H1 (cell line): ENCODE results near the gene INAVA. TPM values are rescaled to one million over a fixed set of nuclear protein-coding genes. Genes with fewer than 3 reads are reported as not detected.

Source experiments
- CTCF ChIA-PET: fragments of 300-600 bp; sonication (Branson Sonifier 250); formaldehyde crosslinking; loops from one replicate; lab custom pipeline; 2021; ENCODE audit not compliant: partially characterized antibody; lab: Charles Lee
- POLR2A ChIA-PET: fragments of 300-600 bp; sonication (Branson Sonifier 250); formaldehyde crosslinking; loops from one replicate; lab custom pipeline; 2021; ENCODE audit warnings: inconsistent platforms; ENCODE audit not compliant: partially characterized antibody; lab: Charles Lee
- DNase-seq, 2 experiments: peaks; one replicate each; pipeline versions ENCODE4 v3.0.0 to v3.0.0-alpha.2; 2010 to 2022; ENCODE audit warnings: low spot score in 2 of 2, low read depth in 1 of 2, mixed read lengths in 1 of 2
- FAIRE-seq: peaks from 2 replicates; lab custom pipeline; 2011; peaks lifted over from hg19 to GRCh38; lab: Jason Lieb, UNC
- H2AFZ ChIP-seq: 2 replicates; pipeline ENCODE4 v1.8.1; 2012; ENCODE audit warnings: low read length, inconsistent platforms
- H2AK5ac ChIP-seq: 2 replicates; pipeline ENCODE4 v1.6.1; 2013; ENCODE audit warnings: low read depth, low read length
- H2BK120ac ChIP-seq: replicated peaks from 2 replicates; pipeline ENCODE3; 2013; ENCODE audit warnings: low read depth, low read length, inconsistent platforms
- H2BK12ac ChIP-seq: 2 replicates; pipeline ENCODE4 v1.6.1; 2013; ENCODE audit warnings: low read depth, low read length
- H2BK15ac ChIP-seq: 2 replicates; pipeline ENCODE4 v1.6.1; 2013; ENCODE audit warnings: low read length
- H2BK20ac ChIP-seq: 2 replicates; pipeline ENCODE4 v1.6.1; 2013; ENCODE audit warnings: low read length
- H2BK5ac ChIP-seq: 2 replicates; pipeline ENCODE4 v1.6.1; 2013; ENCODE audit warnings: low read depth, low read length
- H3K14ac ChIP-seq: 2 replicates; pipeline ENCODE4 v1.6.1; 2013; ENCODE audit warnings: inconsistent platforms; ENCODE audit not compliant: insufficient read length
- H3K18ac ChIP-seq: 2 replicates; pipeline ENCODE4 v1.6.1; 2013; ENCODE audit warnings: low read length; ENCODE audit errors: extremely low read depth
- H3K23ac ChIP-seq: 2 replicates; pipeline ENCODE4 v1.6.1; 2013; ENCODE audit warnings: inconsistent platforms; ENCODE audit not compliant: insufficient read length
- H3K23me2 ChIP-seq: 2 replicates; pipeline ENCODE4 v1.6.1; 2013; ENCODE audit warnings: low read depth, low read length
- H3K27ac ChIP-seq: 2 replicates; pipeline ENCODE4 v1.6.1; 2011; ENCODE audit warnings: low read depth, low read length, inconsistent platforms
- H3K27me3 ChIP-seq, 4 experiments: replicated peaks in 1 of 4; 1 replicate in 1 of 4; 2 replicates in 3 of 4; pipeline versions ENCODE4 v1.6.1 to v1.8.1; 2011 to 2013; ENCODE audit warnings: low read length in 3 of 4, mild to moderate bottlenecking in 3 of 4, inconsistent platforms in 2 of 4, mixed read lengths in 2 of 4, moderate library complexity in 1 of 4; ENCODE audit not compliant: control insufficient read depth in 3 of 4, insufficient read depth in 3 of 4; ENCODE audit errors: extremely low read depth in 1 of 4
- H3K36me3 ChIP-seq, 4 experiments: 2 replicates each; pipeline versions ENCODE4 v1.6.1 to v1.8.1; 2011 to 2013; ENCODE audit warnings: mild to moderate bottlenecking in 4 of 4, low read length in 3 of 4, moderate library complexity in 2 of 4, control low read depth in 1 of 4, inconsistent platforms in 1 of 4; ENCODE audit not compliant: insufficient read depth in 4 of 4, control insufficient read depth in 2 of 4
- H3K4ac ChIP-seq: replicated peaks from 2 replicates; pipeline ENCODE3; 2013; ENCODE audit warnings: low read length, low read depth, mixed read lengths, inconsistent platforms; ENCODE audit not compliant: insufficient read length
- H3K4me1 ChIP-seq, 4 experiments: replicated peaks in 1 of 4; 1 replicate in 1 of 4; 2 replicates in 3 of 4; pipeline versions ENCODE4 v1.6.1 to v1.8.1; 2011 to 2013; ENCODE audit warnings: low read length in 3 of 4, inconsistent platforms in 2 of 4, mixed read lengths in 1 of 4; ENCODE audit not compliant: insufficient read depth in 4 of 4, control insufficient read depth in 3 of 4
- H3K4me2 ChIP-seq, 2 experiments: 2 replicates each; pipeline versions ENCODE4 v1.6.1 to v1.8.1; 2011 to 2013; ENCODE audit warnings: low read depth in 2 of 2, low read length in 2 of 2, control low read depth in 1 of 2, inconsistent platforms in 1 of 2, mild to moderate bottlenecking in 1 of 2; ENCODE audit not compliant: insufficient read depth in 1 of 2
- H3K4me3 ChIP-seq, 4 experiments: fragments of 200-600, 300-600 bp in 1 of 4; sonication (generic), shearing (Covaris generic), sonication (Bioruptor Twin) in 1 of 4; 2 replicates each; pipeline versions ENCODE4 v1.5.1 to v1.8.1; 2011 to 2016; ENCODE audit warnings: low read length in 4 of 4, low read depth in 3 of 4, control low read depth in 2 of 4, inconsistent platforms in 2 of 4, mild to moderate bottlenecking in 2 of 4, mixed read lengths in 1 of 4, moderate library complexity in 1 of 4; ENCODE audit not compliant: insufficient read depth in 2 of 4; ENCODE audit errors: extremely low read depth in 1 of 4
- H3K56ac ChIP-seq: replicated peaks from 2 replicates; pipeline ENCODE3; 2013; ENCODE audit warnings: low read depth, mild to moderate bottlenecking, mixed read lengths, low read length, inconsistent platforms; ENCODE audit not compliant: insufficient read length
- H3K79me1 ChIP-seq: 2 replicates; pipeline ENCODE4 v1.6.1; 2013; ENCODE audit warnings: low read depth, low read length, control low read depth
- H3K79me2 ChIP-seq, 2 experiments: 2 replicates each; pipeline versions ENCODE4 v1.6.1 to v1.8.1; 2012 to 2013; ENCODE audit warnings: low read length in 2 of 2, mild to moderate bottlenecking in 2 of 2, inconsistent platforms in 1 of 2; ENCODE audit not compliant: insufficient read depth in 2 of 2, control insufficient read depth in 1 of 2
- H3K9ac ChIP-seq, 4 experiments: replicated peaks in 1 of 4; 1 replicate in 1 of 4; 2 replicates in 3 of 4; pipeline versions ENCODE4 v1.6.1 to v1.8.1; 2011 to 2013; ENCODE audit warnings: low read depth in 3 of 4, low read length in 3 of 4, control low read depth in 2 of 4, mild to moderate bottlenecking in 2 of 4, moderate library complexity in 2 of 4, inconsistent platforms in 1 of 4; ENCODE audit errors: extremely low read depth in 1 of 4
- H3K9me3 ChIP-seq, 2 experiments: 2 replicates each; pipeline versions ENCODE4 v1.6.1 to v1.8.1; 2012 to 2013; ENCODE audit warnings: mild to moderate bottlenecking in 2 of 2, moderate library complexity in 2 of 2, control low read depth in 1 of 2, inconsistent platforms in 1 of 2, low read depth in 1 of 2, low read length in 1 of 2, mixed read lengths in 1 of 2; ENCODE audit not compliant: insufficient read depth in 2 of 2
- H4K20me1 ChIP-seq, 2 experiments: replicated peaks in 1 of 2; 2 replicates each; pipeline versions ENCODE3 to v1.8.1; 2011 to 2013; ENCODE audit warnings: inconsistent platforms in 2 of 2, low read length in 2 of 2, mild to moderate bottlenecking in 1 of 2; ENCODE audit not compliant: insufficient read depth in 2 of 2, control insufficient read depth in 1 of 2
- H4K5ac ChIP-seq: 2 replicates; pipeline ENCODE4 v1.6.1; 2013; ENCODE audit warnings: low read length, low read depth, mixed read lengths, inconsistent platforms; ENCODE audit not compliant: insufficient read length
- H4K8ac ChIP-seq: 2 replicates; pipeline ENCODE4 v1.8.0; 2013; ENCODE audit warnings: mild to moderate bottlenecking, moderate library complexity, low read length, inconsistent platforms; ENCODE audit not compliant: insufficient read depth; ENCODE audit errors: extremely low read depth
- H4K91ac ChIP-seq: replicated peaks from 2 replicates; pipeline ENCODE3; 2013; ENCODE audit warnings: low read length, mixed read lengths, inconsistent platforms; ENCODE audit not compliant: insufficient read length
- MAFK ChIP-seq: IDR thresholded peaks from 2 replicates; pipeline ENCODE4 v1.6.1; 2012; ENCODE audit warnings: low read depth, mild to moderate bottlenecking, improper control_type of control experiment, low read length
- WGBS, 2 experiments: shearing (Covaris generic) in 1 of 2; methylation state at CpG; one replicate each; pipeline versions ENCODE4 v1.1.6 to v1.1.7; 2013 to 2015; ENCODE audit warnings: low lambda C conversion rate in 2 of 2, mixed read lengths in 2 of 2, inconsistent platforms in 1 of 2, low coverage in 1 of 2, missing lambda C conversion rate in 1 of 2; ENCODE audit not compliant: insufficient replicate concordance in 2 of 2, insufficient coverage in 1 of 2, insufficient read length in 1 of 2; ENCODE audit errors: extremely low coverage in 1 of 2, missing lambda C conversion rate in 1 of 2; 5-methylcytosine and 5-hydroxymethylcytosine counted together
- polyA plus RNA-seq, 7 experiments: library from polyadenylated mRNA; depleted of rRNA in 3 of 7; stranded (reverse) in 5 of 7; unstranded in 2 of 7; fragments of >200 nt in 5 of 7; fragments of 200-250 nt in 2 of 7; gene quantifications; 1 replicate in 5 of 7; 2 replicates in 1 of 7; 4 replicates in 1 of 7; pipeline versions ENCODE4 v1.2.1 to v1.2.3, GENCODE V29; 2011 to 2013; ENCODE audit warnings: missing spikeins in 2 of 7, mixed read lengths in 2 of 7
- total RNA-seq: library from RNA; stranded (reverse); fragmentation: NEBNext Ultra II Directional; extraction: Animal tissue kit (Norgen Biotek cat#: 25700); gene quantifications from 2 replicates; pipeline ENCODE4 v1.2.1, GENCODE V29; 2021

The INAVA gene
- total and polyA plus RNA-seq, 2 of the 8 experiments (the other 6 are each of a cell fraction or from before 2014, with no cell fraction given): 46.8 to 49.3 TPM

DNA sequence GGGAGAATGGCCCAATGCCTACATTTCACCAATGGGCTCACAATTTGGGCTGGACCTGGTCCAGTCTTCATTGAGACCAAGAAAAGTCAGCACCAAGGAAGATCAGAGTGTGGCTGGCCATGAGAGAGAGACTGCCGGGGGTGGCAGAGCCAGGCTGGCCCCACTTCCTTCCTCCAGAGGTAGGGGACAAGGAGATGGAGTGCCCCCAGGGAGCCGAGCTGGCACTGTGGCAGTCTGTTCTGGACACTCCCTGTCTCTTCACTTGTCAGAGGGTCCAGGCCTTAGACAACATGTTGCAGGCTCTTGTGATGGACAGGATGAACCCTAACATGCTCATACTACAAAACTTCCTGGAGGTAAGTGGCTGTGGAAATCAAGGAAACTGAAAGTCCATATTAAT is 27.7 kb downstream of the INAVA start:
- Histone ChIP-seq H2BK5ac (no peak overlapping the region), H3K4me2 (no peak overlapping the region), H3K79me1 (no peaks in the 10 kb centered on the region), H3K9me3 (no peaks in the 10 kb centered on the region), H3K36me3 (no peaks in the 10 kb centered on the region), H3K27ac (no peak overlapping the region), H2BK15ac (no peak overlapping the region), H4K5ac (no peak overlapping the region), H2BK120ac (no peak overlapping the region), H2AFZ (no peak overlapping the region), H3K27me3 (no peaks in the 10 kb centered on the region), H3K56ac (no peak overlapping the region), H3K9ac (no peak overlapping the region), H4K20me1 (no peaks in the 10 kb centered on the region), H3K18ac (no peak overlapping the region), H4K91ac (no peak overlapping the region), H3K23ac (no peak overlapping the region), H3K23me2 (no peaks in the 10 kb centered on the region; the same call in 1 of the 2 replicates), H3K79me2 (no peaks in the 10 kb centered on the region), H4K8ac (no peak overlapping the region), H2BK12ac (no peak overlapping the region), H2AK5ac (no peak overlapping the region), H2BK20ac (no peak overlapping the region), H3K14ac (no peak overlapping the region), H3K4me1 (peaks cover 0 to 3% (median under 1%) of the 10 kb centered on the region in 4 experiments; a peak in 2 of 7 replicates), H3K4me3 (no peak overlapping the region), H3K4ac (no peak overlapping the region)
- 85% methylated on average over 2 of the region's 2 CpGs; no CpG with 5 or more reads in 1 of the 2 experiments for WGBS, 2 experiments
- no peak for TF ChIP-seq MAFK
- FAIRE-seq (no peak), DNase-seq (no peak)
- ChIA-PET CTCF (interaction anchor here (1.0 to 2.2 kb wide), 3 partner anchors 22 to 57 kb away, joined by 3 to 7 read pairs (median 3); no protein-coding TSS in a partner anchor), POLR2A (interaction anchor here (1.0 kb wide), 1 partner anchor 9 kb away, joined by 3 read pairs; no protein-coding TSS in a partner anchor)
